NOMO-1 treated with DMSO at 0.1 percent for 48 hours (cell line): ENCODE measurements around the gene ZNF749.

Experiments
- DNase-seq: peaks from one replicate; lab custom pipeline; 2025; ENCODE audit not compliant: unreplicated experiment; lab: John Stamatoyannopoulos, UW

The ZNF749 gene

DNA sequence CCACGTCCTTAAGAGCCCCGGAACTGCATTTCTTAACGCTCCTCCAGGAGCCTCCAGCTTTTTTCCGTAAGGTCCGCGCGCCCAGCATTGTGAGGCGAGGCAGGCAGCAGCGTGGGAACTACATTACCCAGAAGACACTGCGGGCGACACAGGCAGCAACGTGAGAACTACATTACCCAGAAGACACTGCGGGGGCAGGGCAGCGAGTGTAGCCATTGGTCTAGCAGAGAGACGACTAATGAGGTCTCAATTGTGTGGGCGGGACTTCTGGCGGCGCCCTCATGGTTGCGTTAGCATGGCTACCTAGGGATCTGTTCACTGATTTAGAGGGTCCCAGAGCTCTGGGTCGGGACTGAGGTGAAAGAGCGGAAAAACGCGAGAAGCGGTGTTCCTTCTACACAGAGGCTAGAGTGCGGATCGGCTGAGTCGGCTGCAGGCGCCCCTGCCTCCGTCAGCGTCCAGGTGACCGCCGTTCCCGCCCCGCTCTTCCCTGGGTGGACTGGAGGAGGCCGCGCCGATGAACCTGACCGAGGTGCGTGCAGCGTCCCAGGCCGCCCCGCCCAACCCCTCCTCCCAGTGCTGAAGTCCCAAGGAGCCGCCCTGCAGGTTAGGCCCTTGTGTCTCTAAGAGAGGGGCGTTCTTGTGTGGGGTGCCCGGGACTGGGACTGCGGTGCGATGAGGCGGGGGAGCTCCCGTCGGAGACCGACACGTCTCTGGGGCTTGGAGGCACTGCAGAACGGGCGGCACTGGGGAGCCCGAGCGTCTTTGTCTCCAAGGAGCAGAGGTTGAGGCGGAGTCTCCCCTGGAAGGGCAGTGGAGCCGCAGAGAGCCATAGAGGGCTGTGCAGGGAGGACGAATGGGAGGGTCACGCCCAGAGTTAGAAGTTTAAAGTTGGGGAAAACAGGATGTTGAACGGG, at the start of gene ZNF749:
ZNF749 (plus strand) TSS at position 264 of the 917 bp plus-strand sequence; CDS start at position 518, 254 bp downstream.
- DNase-seq: peak; percentile 97

DNA sequence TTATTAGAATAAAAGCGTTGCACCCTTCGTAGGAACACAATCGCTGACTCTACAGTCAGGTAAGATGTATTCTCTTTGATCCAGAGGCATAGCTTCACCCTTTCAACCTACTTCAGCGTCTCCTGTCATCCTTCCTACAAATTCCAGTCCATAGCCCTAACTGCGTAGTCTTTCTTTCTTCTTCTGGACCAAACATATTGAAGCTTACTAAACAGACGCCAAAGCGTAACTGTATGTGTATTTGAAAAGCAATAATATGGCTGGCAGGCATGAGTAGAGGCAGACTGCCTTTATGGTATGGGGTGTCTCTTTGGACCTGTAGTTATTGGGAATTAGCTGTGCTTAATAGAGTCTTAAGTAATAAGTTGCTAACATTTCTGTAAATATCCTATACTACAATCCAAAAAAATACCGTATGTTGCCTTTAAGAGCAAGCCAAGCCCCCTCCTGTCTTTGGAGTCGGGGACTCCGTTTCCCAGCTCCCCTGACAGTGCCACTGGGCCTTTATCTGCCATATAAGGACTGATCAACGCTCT, 45.9 kb upstream of the ZNF749 start:
- no peak for DNase-seq

DNA sequence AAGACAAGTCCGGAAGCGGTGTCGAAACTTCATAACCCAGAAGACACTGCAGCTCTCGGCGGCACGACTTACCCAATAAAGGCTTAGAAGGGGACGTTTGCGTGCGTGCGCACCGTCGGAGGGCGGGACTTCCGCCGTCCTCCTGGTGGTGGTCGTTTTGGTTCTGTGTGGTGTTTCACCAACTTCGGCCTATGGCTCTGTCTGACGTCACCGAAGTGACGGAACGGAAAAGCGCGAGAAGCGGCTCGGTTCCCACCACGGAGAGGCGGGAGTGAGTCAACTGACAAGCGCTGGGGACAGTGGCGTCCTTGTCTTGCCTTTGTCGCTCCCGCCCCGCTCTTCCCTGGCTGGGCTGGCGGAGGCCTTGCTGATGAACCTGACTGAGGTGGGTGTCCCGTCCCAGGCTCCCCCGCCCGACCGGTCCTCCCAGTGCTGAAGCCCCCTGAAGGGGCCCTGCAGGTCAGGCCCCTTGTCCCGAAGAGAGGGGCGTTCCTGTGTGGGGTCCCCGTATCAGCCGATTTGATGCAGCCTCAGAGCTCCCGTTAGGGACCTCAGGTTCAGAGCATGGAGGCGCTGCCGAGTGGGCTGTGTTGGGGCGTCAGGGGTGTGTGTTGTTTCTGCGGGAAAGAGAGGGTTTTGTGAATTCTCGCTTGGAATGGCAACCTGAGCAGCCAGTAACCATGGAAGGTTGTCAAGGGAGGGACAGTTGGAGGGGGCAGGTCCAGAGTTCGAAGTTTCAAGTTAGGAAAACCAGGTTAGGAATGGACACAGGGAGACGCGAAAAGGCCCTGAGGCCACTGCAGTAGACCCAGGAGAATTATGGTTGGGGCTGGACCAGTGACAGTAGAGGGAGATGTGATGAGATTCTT, 45.2 kb upstream of the ZNF749 start, which contains the start of gene ZNF548:
ZNF548 (plus strand) TSS at position 125 of the 869 bp plus-strand sequence; CDS start at position 371, 246 bp downstream.
- DNase-seq: peak; percentile 96

DNA sequence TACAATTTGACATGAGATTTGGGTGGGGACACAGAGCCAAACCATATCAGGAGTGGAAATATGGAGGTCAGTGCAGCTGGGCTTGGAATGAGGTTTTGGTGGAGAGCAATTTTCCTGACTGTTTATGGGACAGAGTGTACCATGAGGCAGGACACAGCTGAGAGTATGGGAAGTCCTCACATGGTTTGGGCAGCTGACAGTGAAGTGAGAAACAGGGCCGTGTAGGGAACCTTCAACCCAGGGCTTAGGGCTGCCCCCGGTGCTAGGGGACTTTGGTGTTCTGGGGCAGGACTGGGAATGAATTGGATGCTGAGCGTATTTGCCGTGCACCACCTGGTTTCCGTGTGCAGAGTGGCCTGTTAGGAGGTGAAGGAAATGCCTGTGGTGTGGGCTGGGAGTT, 39.4 kb upstream of the ZNF749 start:
- DNase-seq: no peak

DNA sequence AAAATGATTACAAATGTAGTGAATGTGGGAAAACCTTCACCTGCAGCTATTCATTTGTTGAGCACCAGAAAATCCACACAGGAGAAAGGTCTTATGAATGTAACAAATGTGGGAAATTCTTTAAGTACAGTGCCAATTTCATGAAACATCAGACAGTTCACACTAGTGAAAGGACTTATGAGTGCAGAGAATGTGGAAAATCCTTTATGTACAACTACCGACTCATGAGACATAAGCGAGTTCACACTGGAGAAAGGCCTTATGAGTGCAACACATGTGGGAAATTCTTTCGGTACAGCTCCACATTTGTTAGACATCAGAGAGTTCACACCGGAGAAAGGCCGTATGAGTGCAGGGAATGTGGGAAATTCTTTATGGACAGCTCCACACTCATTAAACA, 36.3 kb upstream of the ZNF749 start:
- no peak for DNase-seq

DNA sequence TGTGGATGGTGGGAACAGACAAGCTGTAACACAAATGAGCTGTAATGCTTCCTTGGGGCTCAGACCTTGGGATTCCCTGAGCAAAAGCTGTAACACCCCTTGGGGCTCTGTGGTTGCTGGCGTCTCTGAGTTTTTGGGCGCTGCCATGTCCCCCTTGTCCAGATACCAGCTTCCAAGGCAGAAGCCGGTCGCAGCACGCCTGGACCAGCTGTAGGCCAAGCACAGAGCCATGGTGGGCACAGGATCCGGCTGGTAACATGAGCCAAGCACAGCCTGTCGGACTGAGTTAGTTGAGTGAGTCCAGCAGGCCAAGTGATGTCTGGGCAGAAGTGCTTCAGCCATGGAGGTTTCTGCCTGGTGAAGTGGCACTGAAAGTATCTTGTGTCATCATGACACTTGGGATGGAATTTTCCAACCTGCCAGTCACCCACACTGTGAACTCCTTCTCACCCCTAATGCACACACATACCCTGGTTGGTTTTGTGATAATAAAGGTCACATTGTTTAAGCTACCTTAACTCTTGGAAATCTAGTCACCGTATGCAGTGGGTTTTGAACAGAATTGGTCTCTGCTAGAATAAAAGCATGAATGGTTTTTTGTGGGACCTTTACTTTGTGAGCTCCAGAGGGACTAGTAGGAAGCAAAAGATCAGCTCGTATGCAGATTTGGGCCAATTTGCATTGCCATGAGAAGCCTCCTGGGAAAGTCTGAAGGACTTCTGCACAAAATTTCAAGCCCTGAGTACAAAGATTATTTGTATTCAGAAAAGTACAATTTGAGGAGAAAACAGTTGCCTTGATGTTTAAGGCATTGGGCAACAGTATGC, 31.2 kb upstream of the ZNF749 start:
- no peak for DNase-seq

DNA sequence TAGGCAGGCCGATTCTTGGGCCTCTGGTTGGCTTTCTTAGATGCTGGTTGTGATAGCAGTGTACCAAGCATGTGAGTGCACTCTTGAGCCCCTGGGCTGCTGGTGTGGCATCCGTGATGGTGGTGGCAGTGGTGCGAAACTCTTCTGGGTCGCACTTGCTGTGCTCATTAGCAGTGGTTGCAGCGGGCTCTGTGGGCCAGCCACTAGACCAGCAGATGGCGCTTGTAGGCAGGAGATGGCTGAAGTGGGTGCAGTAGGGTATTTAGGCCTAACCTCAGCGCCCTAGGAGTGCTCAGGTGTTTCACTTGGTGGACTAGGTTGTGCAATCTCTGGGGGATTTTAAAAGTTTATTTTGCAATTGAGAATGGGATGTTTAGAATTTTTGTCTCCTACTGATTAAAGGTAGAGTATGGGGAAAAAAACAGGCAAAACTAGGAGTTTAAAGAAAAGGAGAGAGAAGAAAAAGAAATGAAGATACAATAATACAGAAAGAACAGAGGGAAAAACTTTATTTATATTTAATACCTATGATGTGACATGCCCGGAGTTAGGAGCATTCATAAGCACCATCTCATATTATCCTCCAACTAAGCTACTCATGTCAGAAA, 28.5 kb upstream of the ZNF749 start:
- DNase-seq: peak; percentile 33

DNA sequence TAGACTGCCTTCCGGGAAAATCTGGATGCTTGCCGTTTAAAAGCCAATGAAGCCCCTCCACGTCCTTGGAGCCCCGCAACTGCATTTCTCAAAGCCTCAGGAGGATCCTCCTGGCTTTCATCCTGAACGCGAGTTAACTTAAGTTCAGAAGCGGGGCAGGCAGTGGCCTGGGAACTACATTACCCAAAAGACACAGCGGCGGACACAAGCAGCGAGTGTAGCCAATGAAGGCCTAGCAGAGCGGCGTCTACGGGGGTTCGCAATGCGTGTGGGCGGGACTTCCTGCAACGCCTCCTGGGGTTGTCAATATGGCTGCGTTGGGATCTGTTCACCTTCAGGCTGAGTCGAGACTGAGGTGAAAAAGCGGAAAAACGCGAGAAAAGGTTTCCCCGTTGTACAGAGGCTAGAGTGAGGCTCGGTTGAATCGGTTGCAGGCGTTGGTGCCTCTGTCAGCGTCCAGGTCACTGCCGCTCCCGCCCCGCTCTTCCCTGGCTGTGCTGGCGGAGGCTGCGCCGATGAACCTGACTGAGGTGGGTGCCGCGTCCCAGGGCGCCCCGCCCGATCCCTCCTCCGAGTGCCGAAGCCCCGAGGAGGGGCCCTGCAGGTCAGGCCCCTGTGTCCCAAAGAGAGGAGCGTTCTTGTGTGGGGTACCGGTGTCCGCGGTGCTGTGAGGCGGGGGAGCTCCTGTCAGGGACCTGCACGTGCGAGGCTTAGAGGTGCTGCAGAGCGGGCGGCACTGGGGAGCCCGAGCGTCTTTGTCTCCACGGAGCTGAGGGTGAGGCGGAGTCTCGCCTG, 24.1 kb upstream of the ZNF749 start, which contains the start of gene ZNF17:
ZNF17 (plus strand) TSS at position 285 of the 795 bp plus-strand sequence. CDS start 2,455 bp downstream, outside the sequence.
- DNase-seq: peak; percentile 90

DNA sequence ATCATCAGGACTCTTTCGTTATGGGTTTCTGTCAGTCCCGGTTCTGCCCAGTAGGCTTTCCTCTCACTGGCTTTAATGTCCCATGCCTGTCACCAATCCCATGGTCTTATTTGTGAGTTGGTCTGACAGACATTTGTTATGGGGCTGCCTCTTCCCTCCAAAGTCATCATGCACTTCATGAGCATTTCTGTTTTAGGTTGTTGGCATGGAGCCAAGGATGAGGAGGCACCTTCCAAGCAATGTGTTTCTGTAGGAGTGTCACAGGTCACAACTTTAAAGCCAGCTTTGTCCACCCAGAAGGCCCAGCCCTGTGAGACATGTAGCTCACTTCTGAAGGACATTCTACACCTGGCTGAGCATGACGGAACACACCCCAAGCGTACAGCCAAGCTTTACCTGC, 15.7 kb upstream of the ZNF749 start:
- no peak for DNase-seq

DNA sequence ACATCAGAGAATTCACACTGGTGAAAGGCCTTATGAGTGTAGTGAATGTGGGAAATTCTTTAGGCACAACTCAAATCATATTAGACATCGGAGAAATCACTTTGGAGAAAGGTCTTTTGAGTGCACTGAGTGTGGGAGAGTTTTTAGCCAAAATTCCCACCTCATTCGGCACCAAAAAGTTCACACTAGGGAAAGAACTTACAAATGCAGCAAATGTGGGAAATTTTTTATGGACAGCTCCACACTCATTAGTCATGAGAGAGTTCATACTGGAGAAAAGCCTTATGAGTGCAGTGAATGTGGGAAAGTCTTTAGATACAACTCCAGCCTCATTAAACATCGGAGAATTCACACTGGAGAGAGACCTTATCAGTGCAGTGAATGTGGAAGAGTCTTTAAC, 14.1 kb upstream of the ZNF749 start:
- DNase-seq: no peak

DNA sequence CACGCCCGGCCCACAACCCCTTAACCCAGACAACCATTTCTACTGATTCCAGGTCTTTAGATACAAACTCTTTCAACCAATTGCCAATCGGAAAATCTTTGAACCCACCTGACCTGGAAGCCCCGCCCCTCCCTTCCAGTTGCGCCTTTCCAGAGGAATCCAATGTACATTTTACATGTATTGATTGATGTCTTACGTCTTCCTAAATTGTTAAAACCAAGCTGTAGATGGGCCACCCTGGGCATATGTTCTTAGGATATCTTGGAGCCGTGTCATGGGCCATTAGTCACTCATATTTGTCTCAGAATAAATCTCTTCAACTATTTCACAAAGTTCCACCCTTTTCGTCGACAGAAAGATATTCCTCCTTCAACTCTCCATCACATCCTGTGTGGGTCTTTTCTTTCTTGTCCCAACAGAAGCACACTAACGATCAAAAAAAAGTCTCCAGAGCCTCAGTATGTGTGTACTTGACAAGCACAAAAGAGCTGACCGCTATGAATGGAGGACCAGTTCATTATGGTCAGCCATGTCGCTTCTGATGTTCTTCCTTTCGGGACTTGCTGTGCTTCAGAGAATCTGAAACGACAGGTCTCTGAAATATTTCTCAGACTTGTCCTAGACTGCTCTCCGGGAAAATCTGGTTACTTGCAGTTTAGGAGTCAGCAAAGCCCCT, 601 bp upstream of the ZNF749 start:
- peak; percentile 45 for DNase-seq

DNA sequence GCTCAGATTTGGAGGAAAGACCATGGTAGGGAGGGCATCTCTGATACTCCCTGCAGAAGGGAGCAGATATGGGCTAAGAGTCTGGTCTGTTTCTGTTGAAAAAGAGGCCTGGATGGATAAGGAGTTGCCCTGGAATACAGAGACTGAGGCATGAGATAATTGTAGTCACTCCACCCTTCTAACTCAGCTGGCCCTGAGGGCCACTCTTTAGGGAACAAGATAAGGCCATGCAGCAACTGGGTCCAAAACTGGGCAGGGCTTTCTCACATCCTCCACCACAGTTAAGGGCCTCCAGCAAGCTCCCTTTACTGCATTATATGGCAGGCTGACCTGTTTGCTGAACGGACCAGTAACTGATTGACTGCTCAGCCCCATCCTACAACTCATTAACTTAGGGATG, 1.3 kb downstream of the ZNF749 start:
- no peak for DNase-seq

DNA sequence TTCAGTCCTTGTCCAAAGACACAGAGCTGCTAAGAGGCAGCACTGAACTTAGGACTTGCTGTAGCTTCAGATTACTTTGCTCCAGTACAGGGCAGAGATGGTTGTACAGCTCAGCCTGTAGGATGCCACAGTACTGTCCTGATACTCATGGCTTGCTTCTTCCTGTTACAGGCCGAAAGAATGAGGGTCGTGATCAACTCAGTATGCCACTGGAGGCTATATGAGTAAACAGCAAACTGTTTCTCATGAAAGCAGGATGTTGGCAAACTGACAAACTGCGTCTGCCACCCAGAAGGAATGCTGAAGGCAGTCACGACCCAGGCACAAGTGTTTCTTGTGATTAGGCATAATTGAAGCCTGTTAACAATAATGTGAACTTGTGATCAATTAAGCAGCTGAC, 2.8 kb downstream of the ZNF749 start:
- DNase-seq: no peak

DNA sequence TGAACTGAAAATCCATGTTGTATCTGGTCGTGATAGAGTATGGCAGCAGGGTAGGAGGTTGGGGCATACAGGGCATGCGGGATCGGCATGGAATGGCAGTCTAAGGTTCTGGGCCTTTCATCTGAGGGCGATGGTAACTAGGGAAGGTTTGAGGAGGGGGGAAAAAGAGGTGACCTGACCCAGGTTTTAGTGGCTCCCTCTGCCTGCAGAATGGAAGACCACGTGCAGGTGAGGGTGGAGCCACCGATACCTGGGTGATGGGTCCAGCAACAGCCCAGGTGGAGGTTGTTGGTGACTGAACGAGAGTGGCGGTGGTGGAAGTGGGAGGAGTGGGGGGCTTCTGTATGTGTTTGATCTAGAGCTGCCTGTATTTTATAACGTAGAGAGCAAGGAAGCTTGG, 3.8 kb downstream of the ZNF749 start:
- no peak for DNase-seq

DNA sequence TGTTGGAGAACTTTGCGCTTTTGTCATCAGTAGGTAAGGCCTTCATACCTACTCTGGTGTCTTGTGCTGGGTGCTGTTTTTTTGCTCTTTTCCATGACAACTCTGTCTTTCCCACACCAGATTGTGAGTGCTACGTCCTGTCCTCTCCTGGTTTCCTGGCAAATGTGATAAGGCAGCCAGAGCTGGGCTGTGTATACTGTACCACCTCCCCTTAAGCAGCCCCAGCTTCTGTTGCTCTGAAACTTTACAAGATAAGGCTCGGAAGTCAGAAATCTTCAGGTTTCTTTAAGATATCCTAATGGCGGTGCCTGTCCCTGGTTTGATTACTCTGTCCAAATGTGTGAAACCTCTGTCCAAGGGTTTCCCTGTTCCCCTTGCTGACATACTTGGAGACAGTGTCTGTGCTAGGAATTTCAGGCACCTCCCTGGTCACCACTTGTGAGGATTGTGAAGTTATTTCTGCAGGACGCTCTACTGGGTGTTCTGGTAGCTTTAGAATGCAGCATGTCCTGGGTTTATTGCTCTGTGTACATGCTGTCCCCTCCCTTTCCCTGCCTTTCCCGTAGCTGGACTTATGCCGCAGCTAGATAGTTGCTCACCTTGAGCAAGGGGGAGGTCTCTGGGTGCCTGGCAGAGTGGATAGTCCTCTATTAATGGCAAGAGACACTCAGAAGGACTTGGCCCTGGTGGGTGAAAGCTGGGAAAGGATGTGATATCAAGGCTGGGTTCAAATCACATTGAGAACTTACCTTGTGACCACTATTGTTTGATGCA, 7.0 kb downstream of the ZNF749 start:
- no peak for DNase-seq

DNA sequence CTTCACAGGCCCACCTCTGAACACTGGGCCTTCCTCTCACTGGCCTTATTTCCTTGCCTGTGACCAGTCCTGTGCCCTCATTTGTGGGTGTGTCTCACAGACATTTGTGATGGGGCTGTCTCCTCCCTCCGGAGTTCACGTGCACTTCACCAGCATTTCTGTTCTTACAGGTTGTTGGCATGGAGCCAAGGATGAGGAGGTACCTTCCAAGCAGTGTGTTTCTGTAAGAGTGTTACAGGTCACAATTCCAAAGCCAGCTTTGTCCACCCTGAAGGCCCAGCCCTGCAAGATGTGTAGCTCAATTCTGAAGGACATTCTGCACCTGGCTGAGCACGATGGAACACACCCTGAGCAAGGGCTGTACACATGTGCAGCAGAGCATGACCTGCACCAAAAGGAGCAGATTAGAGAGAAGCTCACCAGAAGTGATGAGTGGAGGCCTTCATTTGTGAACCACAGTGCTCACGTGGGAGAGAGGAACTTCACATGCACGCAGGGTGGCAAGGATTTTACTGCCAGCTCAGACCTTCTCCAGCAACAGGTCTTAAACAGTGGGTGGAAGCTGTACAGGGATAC, 8.1 kb downstream of the ZNF749 start:
- no peak for DNase-seq

DNA sequence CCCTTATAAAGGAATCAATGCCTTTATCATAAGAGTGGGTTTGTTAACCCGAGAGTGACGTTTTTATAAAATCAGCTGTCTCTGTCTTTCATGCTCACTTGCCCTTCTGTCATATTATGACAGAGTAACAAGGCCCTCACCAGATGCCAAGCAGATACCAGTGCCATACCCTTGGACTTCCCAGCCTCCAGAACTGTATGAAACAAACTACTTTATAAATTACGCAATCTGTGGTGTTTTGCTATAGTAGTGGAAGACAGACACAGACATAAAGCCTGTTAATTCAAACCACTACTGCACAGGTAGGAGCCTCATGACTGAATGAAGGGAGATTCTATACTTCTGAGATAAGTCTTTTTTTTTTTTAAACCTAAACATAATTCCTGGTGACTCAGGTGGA, 17.2 kb downstream of the ZNF749 start:
- no peak for DNase-seq
